Natural killer cell (primary cell): ENCODE data around the gene ATF7. TPM values are rescaled to one million over a fixed set of nuclear protein-coding genes. Genes with fewer than 3 reads are reported as not detected.

Source experiments
- ATAC-seq, 3 donors: fragments of 150-1000 bp in 2 of 3; fragments of 200-7000 bp in 1 of 3; cut with Tn5 transposase; 1 replicate in 1 of 3; 2 replicates in 2 of 3; pipeline ENCODE4 v1.10.0; 2021; ENCODE audit warnings: mild to moderate bottlenecking in 2 of 3, moderate library complexity in 2 of 3
- DNase-seq, 2 donors: peaks; one replicate each; pipeline versions ENCODE4 v3.0.0 to v3.0.0-alpha.2; 2013 to 2021; ENCODE audit warnings: mixed read lengths in 1 of 2
- H3K27ac ChIP-seq: one replicate; pipeline ENCODE4 v1.5.1; 2013; ENCODE audit warnings: mild to moderate bottlenecking, low read length
- H3K27me3 ChIP-seq: one replicate; pipeline ENCODE4 v1.6.1; 2013; ENCODE audit warnings: low read length; ENCODE audit not compliant: control insufficient read depth, insufficient read depth
- H3K36me3 ChIP-seq: one replicate; pipeline ENCODE4 v1.6.1; 2013; ENCODE audit warnings: low read length; ENCODE audit not compliant: control insufficient read depth, insufficient read depth
- H3K4me1 ChIP-seq: one replicate; pipeline ENCODE4 v1.6.1; 2013; ENCODE audit warnings: low read length; ENCODE audit not compliant: control insufficient read depth, insufficient read depth
- H3K4me3 ChIP-seq: one replicate; pipeline ENCODE4 v1.5.1; 2013; ENCODE audit warnings: low read length
- H3K9me3 ChIP-seq: one replicate; pipeline ENCODE4 v1.6.1; 2013; ENCODE audit warnings: low read length; ENCODE audit not compliant: control insufficient read depth, insufficient read depth
- H3K27ac Mint-ChIP-seq, 2 donors: one replicate each; pipeline ENCODE4 v1.8.0; 2022; ENCODE audit warnings: mild to moderate bottlenecking in 2 of 2, mixed read lengths in 2 of 2, moderate library complexity in 1 of 2
- H3K27me3 Mint-ChIP-seq, 2 donors: one replicate each; pipeline ENCODE4 v1.8.0; 2022; ENCODE audit warnings: low read depth in 2 of 2, mixed read lengths in 2 of 2
- H3K36me3 Mint-ChIP-seq: one replicate; pipeline ENCODE4 v1.8.0; 2022; ENCODE audit warnings: mixed read lengths
- H3K4me1 Mint-ChIP-seq, 2 donors: one replicate each; pipeline ENCODE4 v1.8.0; 2022; ENCODE audit warnings: mixed read lengths in 2 of 2
- H3K4me3 Mint-ChIP-seq: one replicate; pipeline ENCODE4 v1.8.0; 2022; ENCODE audit warnings: mild to moderate bottlenecking, moderate library complexity, mixed read lengths
- H3K9me3 Mint-ChIP-seq, 2 donors: one replicate each; pipeline ENCODE4 v1.8.0; 2022; ENCODE audit warnings: mixed read lengths in 2 of 2
- WGBS: methylation state at CpG from one replicate; pipeline ENCODE4 v1.1.7; 2013; ENCODE audit warnings: missing lambda C conversion rate; ENCODE audit not compliant: insufficient coverage; 5-methylcytosine and 5-hydroxymethylcytosine counted together
- intact Hi-C: fragments of 100-400 bp; cut with micrococcal nuclease; formaldehyde crosslinking; loops from one replicate; pipeline ENCODE4 v1.14.2; 2022
- total RNA-seq, 4 donors: library from RNA; stranded (reverse); fragments of 120-200 nt in 1 of 4; gene quantifications; one replicate each; pipeline versions ENCODE4 v1.2.3 to v1.2.4, GENCODE V29; 2013 to 2022
- TF ChIP-seq, protein P1 (sequence below): fragments of 200-600 bp; IDR thresholded peaks from one replicate; pipeline ENCODE4 v1.8.0; 2022; ENCODE audit warnings: antibody characterized with exemption

Gene ATF7
- total RNA-seq, 3 donors from 2014 or later (not counting 1 experiment from before 2014, with no cell fraction given), result 32.3 to 42.3 (median 34.9) TPM

- DNase-seq, result no peak
- no peaks in the 10 kb centered on the region for H3K9me3 ChIP-seq
- intact Hi-C loops, result no loop called here
- H3K4me3 ChIP-seq, result no peak overlapping the region
- H3K27me3 ChIP-seq, result no peaks in the 10 kb centered on the region
- Mint-ChIP-seq H3K4me3 (no peak overlapping the region), H3K27ac (no peak overlapping the region), H3K27me3 (no peaks in the 10 kb centered on the region), H3K9me3 (no peaks in the 10 kb centered on the region), H3K36me3 (no peaks in the 10 kb centered on the region), H3K4me1 (peaks cover 39 to 47% of the 10 kb centered on the region in 2 donors)
- ATAC-seq, result no peak
- H3K27ac ChIP-seq, result no peak overlapping the region
- no peaks in the 10 kb centered on the region for H3K36me3 ChIP-seq
- H3K4me1 ChIP-seq, result no peaks in the 10 kb centered on the region
- TF ChIP-seq, protein P1, sequence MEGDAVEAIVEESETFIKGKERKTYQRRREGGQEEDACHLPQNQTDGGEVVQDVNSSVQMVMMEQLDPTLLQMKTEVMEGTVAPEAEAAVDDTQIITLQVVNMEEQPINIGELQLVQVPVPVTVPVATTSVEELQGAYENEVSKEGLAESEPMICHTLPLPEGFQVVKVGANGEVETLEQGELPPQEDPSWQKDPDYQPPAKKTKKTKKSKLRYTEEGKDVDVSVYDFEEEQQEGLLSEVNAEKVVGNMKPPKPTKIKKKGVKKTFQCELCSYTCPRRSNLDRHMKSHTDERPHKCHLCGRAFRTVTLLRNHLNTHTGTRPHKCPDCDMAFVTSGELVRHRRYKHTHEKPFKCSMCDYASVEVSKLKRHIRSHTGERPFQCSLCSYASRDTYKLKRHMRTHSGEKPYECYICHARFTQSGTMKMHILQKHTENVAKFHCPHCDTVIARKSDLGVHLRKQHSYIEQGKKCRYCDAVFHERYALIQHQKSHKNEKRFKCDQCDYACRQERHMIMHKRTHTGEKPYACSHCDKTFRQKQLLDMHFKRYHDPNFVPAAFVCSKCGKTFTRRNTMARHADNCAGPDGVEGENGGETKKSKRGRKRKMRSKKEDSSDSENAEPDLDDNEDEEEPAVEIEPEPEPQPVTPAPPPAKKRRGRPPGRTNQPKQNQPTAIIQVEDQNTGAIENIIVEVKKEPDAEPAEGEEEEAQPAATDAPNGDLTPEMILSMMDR, result no peak
- 93% methylated on average over 6 of the region's 6 CpGs for WGBS
Observed at GRCh38 chr12:53591301-53592206, 34.6 kb downstream of the ATF7 start.

GRCh38 chr12:53590652-53591051 is 35.5 kb downstream of the ATF7 start:
- H3K36me3 ChIP-seq, result no peaks in the 10 kb centered on the region
- TF ChIP-seq, protein P1, result no peak
- H3K27ac ChIP-seq, result no peak overlapping the region
- no peaks in the 10 kb centered on the region for H3K4me1 ChIP-seq
- no peaks in the 10 kb centered on the region for H3K27me3 Mint-ChIP-seq
- WGBS, result 86% methylated on average over 1 of the region's 3 CpGs
- H3K4me3 Mint-ChIP-seq, result no peak overlapping the region
- H3K4me3 ChIP-seq, result no peak overlapping the region
- no peaks in the 10 kb centered on the region for H3K9me3 ChIP-seq
- peaks cover 39 to 46% of the 10 kb centered on the region in 2 donors for H3K4me1 Mint-ChIP-seq
- H3K27me3 ChIP-seq, result no peaks in the 10 kb centered on the region
- no peak overlapping the region for H3K27ac Mint-ChIP-seq
- intact Hi-C loops, result no loop called here
- DNase-seq, result no peak
- no peaks in the 10 kb centered on the region for H3K36me3 Mint-ChIP-seq
- no peaks in the 10 kb centered on the region for H3K9me3 Mint-ChIP-seq
- no peak for ATAC-seq

GRCh38 chr12:53589915-53590314 is 36.3 kb downstream of the ATF7 start:
- Histone ChIP-seq H3K36me3 (no peaks in the 10 kb centered on the region), H3K27ac (no peak overlapping the region), H3K4me3 (no peak overlapping the region), H3K9me3 (no peaks in the 10 kb centered on the region), H3K4me1 (no peaks in the 10 kb centered on the region), H3K27me3 (no peaks in the 10 kb centered on the region)
- TF ChIP-seq, protein P1, result no peak
- 93% methylated on average over 4 of the region's 4 CpGs for WGBS
- Mint-ChIP-seq H3K4me1 (peaks cover 39 to 41% of the 10 kb centered on the region in 2 donors), H3K9me3 (no peaks in the 10 kb centered on the region), H3K27me3 (no peaks in the 10 kb centered on the region), H3K27ac (no peak overlapping the region), H3K36me3 (no peaks in the 10 kb centered on the region), H3K4me3 (no peak overlapping the region)
- DNase-seq (no peak), ATAC-seq (no peak)
- intact Hi-C loops, result no loop called here
